Left lung (tissue), 10 donors: ENCODE results near the gene OXER1. TPM values are rescaled to one million over a fixed set of nuclear protein-coding genes. Genes with fewer than 3 reads are reported as not detected.
A peak's percentile ranks its signal among the peaks of the same experiment; 100 is the strongest.

Experiments
- ATAC-seq: fragments of 200-7000 bp; cut with Tn5 transposase; one replicate; pipeline ENCODE4 v1.9.1; 2020; ENCODE audit warnings: moderate library complexity
- DNase-seq, 4 donors: peaks; one replicate each; pipeline ENCODE4 v3.0.0-alpha.2; 2013 to 2020
- H3K27ac ChIP-seq, 2 donors: fragments of 200-600 bp; sonication (generic) in 1 of 2; one replicate each; pipeline versions ENCODE4 v1.5.0 to v1.8.0; 2020 to 2021
- H3K27me3 ChIP-seq, 2 donors: fragments of 200-600 bp; sonication (generic) in 1 of 2; one replicate each; pipeline versions ENCODE4 v1.5.0 to v1.8.0; 2020 to 2021
- H3K36me3 ChIP-seq, 2 donors: fragments of 200-600 bp; sonication (generic) in 1 of 2; one replicate each; pipeline versions ENCODE4 v1.5.0 to v1.8.0; 2020 to 2021
- H3K4me1 ChIP-seq, 2 donors: fragments of 200-600 bp; one replicate each; pipeline ENCODE4 v1.8.0; 2021
- H3K4me3 ChIP-seq, 2 donors: fragments of 200-600 bp; sonication (generic) in 1 of 2; one replicate each; pipeline versions ENCODE4 v1.5.0 to v1.8.0; 2020 to 2021; ENCODE audit warnings: mild to moderate bottlenecking in 1 of 2
- H3K9me3 ChIP-seq, 2 donors: fragments of 200-600 bp; sonication (generic) in 1 of 2; one replicate each; pipeline versions ENCODE4 v1.5.0 to v1.8.0; 2020 to 2021
- CTCF ChIP-seq, 2 donors: fragments of 200-600 bp; sonication (generic) in 1 of 2; IDR thresholded peaks; one replicate each; pipeline versions ENCODE4 v1.5.0 to v1.8.0; 2021; ENCODE audit warnings: antibody characterized with exemption in 2 of 2
- intact Hi-C, 2 donors: fragments of 100-400 bp; cut with DNase I; formaldehyde crosslinking; loops; one replicate each; pipeline versions ENCODE4 v1.11.2 to v1.14.2; 2022
- polyA plus RNA-seq, 6 donors: library from polyadenylated mRNA; unstranded; fragments of 120-200 nt; gene quantifications; one replicate each; pipeline ENCODE4 v1.2.1, GENCODE V29; 2013; ENCODE audit not compliant: insufficient read length in 6 of 6
- total RNA-seq, 2 donors: library from RNA; stranded (reverse); fragmentation: NEBNext Ultra II Directional; extraction: Animal tissue kit (Norgen Biotek cat#: 25700); gene quantifications; one replicate each; pipeline ENCODE4 v1.2.1, GENCODE V29; 2021
- donor health status: DM: no; HTN: yes; CAD: no.
- donor health status: DM: no; HTN: no; CAD: no.

OXER1 gene
- total and polyA plus RNA-seq, 8 donors = 1.7 to 9.9 (median 9.0) TPM

- DNase-seq (no peak), ATAC-seq (no peak)
- Histone ChIP-seq H3K4me1 (no peaks in the 10 kb centered on the region), H3K4me3 (no peak overlapping the region), H3K9me3 (peaks cover 0 to 9% of the 10 kb centered on the region in 2 donors), H3K27ac (no peak overlapping the region), H3K27me3 (no peaks in the 10 kb centered on the region), H3K36me3 (no peaks in the 10 kb centered on the region)
- intact Hi-C loops = no loop called here
- TF ChIP-seq CTCF (IDR thresholded peaks at IDR 0.05) = no peak
Observed at GRCh38 chr2:42726680-42727079, 37.3 kb downstream of the OXER1 start.

- H3K4me1 ChIP-seq = no peaks in the 10 kb centered on the region
- H3K9me3 ChIP-seq = peaks cover 0 to 9% of the 10 kb centered on the region in 2 donors
- no peak overlapping the region for H3K27ac ChIP-seq
- no peak for TF ChIP-seq CTCF (IDR thresholded peaks at IDR 0.05)
- intact Hi-C loops = no loop called here
- no peaks in the 10 kb centered on the region for H3K36me3 ChIP-seq
- H3K27me3 ChIP-seq = no peaks in the 10 kb centered on the region
- ATAC-seq (peak; percentile 30), DNase-seq (peak in 1 of 4 donors; percentile 36)
- no peak overlapping the region for H3K4me3 ChIP-seq
Observed at GRCh38 chr2:42725657-42726056, 38.3 kb downstream of the OXER1 start.

- no peak for DNase-seq
- H3K4me1 ChIP-seq = no peaks in the 10 kb centered on the region
- H3K27ac ChIP-seq = no peak overlapping the region
- no peaks in the 10 kb centered on the region for H3K27me3 ChIP-seq
- H3K36me3 ChIP-seq = no peaks in the 10 kb centered on the region
- peak; percentile 14 for ATAC-seq
- intact Hi-C loops = no loop called here
- H3K4me3 ChIP-seq = no peak overlapping the region
- H3K9me3 ChIP-seq = peaks cover 0 to 7% of the 10 kb centered on the region in 2 donors
- no peak for TF ChIP-seq CTCF (IDR thresholded peaks at IDR 0.05)
Observed at GRCh38 chr2:42724886-42725285, 39.0 kb downstream of the OXER1 start.

GRCh38 chr2:42723465-42723864 lies 40.5 kb downstream of the OXER1 start:
- ATAC-seq (no peak), DNase-seq (no peak)
- TF ChIP-seq CTCF (IDR thresholded peaks at IDR 0.05) = no peak
- intact Hi-C loops = no loop called here
- Histone ChIP-seq H3K27me3 (no peaks in the 10 kb centered on the region), H3K36me3 (no peaks in the 10 kb centered on the region), H3K9me3 (no peaks in the 10 kb centered on the region), H3K4me1 (no peaks in the 10 kb centered on the region), H3K27ac (peak overlapping the region in 1 of 2 donors; percentile 57), H3K4me3 (no peak overlapping the region)

- peak; percentile 94 for ATAC-seq
- DNase-seq = peak in 3 of 4 donors; percentile 79 to 94 (median 92)
- H3K4me1 ChIP-seq = no peaks in the 10 kb centered on the region
- no peaks in the 10 kb centered on the region for H3K9me3 ChIP-seq
- no peak for TF ChIP-seq CTCF (IDR thresholded peaks at IDR 0.05)
- peak overlapping the region; percentile 23 to 57 for H3K27ac ChIP-seq
- no peaks in the 10 kb centered on the region for H3K36me3 ChIP-seq
- H3K27me3 ChIP-seq = no peaks in the 10 kb centered on the region
- intact Hi-C loops = no loop called here
- H3K4me3 ChIP-seq = no peak overlapping the region
Observed at GRCh38 chr2:42722320-42723190, 41.4 kb downstream of the OXER1 start.
